Neuron (in vitro differentiated cells): ENCODE measurements around the gene PLEKHG4.

Source experiments
- H2AFZ ChIP-seq: one replicate; pipeline ENCODE4 v1.6.1; 2013; ENCODE audit warnings: low read depth, mild to moderate bottlenecking, inconsistent platforms, low read length, moderate library complexity
- H3K27me3 ChIP-seq: one replicate; pipeline ENCODE4 v1.6.1; 2013; ENCODE audit warnings: low read length; ENCODE audit not compliant: insufficient read depth
- H3K36me3 ChIP-seq: one replicate; pipeline ENCODE4 v1.6.1; 2013; ENCODE audit warnings: low read length; ENCODE audit not compliant: insufficient read depth
- H3K4me1 ChIP-seq: one replicate; pipeline ENCODE4 v1.6.1; 2013; ENCODE audit warnings: low read length; ENCODE audit not compliant: insufficient read depth
- H3K4me3 ChIP-seq: 2 replicates; pipeline ENCODE4 v1.5.1; 2013; ENCODE audit warnings: mild to moderate bottlenecking, low read length, moderate library complexity
- H3K9me3 ChIP-seq: one replicate; pipeline ENCODE4 v1.6.1; 2013; ENCODE audit warnings: low read length

The PLEKHG4 gene

DNA sequence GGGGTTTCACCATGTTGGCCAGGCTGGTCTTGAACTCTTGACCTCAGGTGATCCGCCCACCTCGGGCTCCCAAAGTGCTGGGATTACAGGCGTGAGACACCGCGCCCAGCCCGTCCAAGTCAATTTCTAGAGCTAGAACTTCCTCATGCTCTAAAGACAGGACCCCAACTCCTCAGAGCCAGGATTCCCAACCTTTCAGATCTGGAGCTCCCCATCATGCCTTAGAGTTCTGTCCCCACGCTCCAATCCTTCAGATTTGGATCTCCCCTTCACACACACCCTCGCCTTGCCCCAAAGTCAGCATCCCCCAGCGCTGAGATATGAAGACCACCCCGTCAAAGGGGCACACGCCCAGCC is 46.8 kb downstream of the PLEKHG4 start:
- Histone ChIP-seq H3K4me3 (peak overlapping the region; percentile 37), H3K4me1 (no peaks in the 10 kb centered on the region), H3K27me3 (peaks cover 4% of the 10 kb centered on the region)

DNA sequence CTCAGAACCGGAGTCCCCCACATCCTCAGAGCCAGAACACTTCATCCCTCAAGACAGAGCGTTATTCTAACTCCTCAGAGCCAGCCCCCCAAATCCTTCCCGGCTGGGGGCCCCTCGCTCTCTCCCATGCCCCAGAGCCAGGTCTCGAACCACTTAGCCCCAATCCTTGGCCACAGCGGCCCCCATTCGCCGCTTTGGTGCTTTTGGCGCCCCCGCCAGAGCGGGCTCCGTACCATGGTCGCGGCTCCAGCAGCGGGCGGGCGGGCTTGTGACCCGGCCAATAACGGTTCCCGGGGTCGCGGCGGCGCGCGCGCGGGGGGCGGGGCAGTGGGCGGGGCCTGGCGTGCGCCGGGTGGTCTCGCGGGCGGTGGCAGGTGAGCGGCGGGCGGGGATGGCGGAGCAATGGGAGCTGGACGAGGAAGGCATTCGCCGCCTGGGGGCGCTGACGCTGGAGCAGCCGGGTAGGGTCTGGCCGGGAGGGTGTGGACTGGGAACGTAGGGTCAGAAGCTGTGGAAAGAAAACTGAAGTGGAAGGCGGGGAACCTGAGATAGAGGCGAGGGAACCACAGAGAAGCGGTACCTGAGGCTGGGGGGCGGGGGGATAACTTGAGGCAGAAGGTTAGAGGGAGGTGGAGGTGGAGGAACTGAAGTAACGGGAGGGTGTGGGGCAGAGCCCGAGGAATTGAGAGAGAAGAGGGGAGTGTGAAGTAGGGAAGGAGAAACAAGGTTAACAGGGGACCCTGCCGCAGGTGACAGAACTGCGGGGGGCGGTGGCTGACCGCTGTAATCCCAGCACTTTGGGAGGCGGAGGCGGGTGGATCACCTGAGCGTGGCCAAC is 47.4 kb downstream of the PLEKHG4 start, which contains the start of the genes KCTD19 and LRRC36:
Gene KCTD19 (minus strand): TSS at position 270 of the 838 bp plus-strand sequence. CDS start 34 bp downstream, at position 236.
Gene LRRC36 (plus strand): TSS at position 344 of the 838 bp plus-strand sequence. CDS start 48 bp downstream, at position 392.
- H3K27me3 ChIP-seq = peaks cover 4% of the 10 kb centered on the region
- peak within 1 kb of the TSS; percentile 93 for H2AFZ ChIP-seq
- H3K36me3 ChIP-seq = no peaks in the 10 kb centered on the region
- no peaks in the 10 kb centered on the region for H3K4me1 ChIP-seq
- no peaks in the 10 kb centered on the region for H3K9me3 ChIP-seq
- H3K4me3 ChIP-seq = peak within 1 kb of the TSS; percentile 37

More for the DNA sequence above, 46.8 kb downstream of the PLEKHG4 start:
- Histone ChIP-seq H3K36me3 (no peaks in the 10 kb centered on the region), H3K9me3 (no peaks in the 10 kb centered on the region), H2AFZ (peak overlapping the region; percentile 93)

DNA sequence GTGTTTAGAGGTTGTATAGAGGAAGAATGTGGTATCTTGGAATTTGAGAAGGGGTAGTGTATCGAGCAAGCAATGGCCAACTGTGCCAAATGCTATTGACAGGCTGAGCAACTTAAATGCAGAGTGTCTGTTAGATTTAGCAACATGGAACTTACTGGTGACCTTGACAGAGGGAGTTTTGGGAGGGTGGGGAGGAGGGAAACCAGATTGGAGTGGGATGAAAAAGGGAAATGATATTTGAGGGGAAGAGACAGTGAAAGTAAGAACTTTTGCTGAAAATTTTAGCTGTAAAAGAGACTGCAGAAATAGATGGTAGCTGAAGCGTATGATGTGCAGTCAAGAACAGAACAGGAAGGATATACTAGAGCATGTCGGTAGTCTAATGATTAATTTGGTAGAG is 48.4 kb downstream of the PLEKHG4 start:
- Histone ChIP-seq H3K9me3 (no peaks in the 10 kb centered on the region), H3K4me1 (no peaks in the 10 kb centered on the region), H3K4me3 (no peak overlapping the region), H2AFZ (no peak overlapping the region), H3K27me3 (peaks cover 4% of the 10 kb centered on the region), H3K36me3 (no peaks in the 10 kb centered on the region)

DNA sequence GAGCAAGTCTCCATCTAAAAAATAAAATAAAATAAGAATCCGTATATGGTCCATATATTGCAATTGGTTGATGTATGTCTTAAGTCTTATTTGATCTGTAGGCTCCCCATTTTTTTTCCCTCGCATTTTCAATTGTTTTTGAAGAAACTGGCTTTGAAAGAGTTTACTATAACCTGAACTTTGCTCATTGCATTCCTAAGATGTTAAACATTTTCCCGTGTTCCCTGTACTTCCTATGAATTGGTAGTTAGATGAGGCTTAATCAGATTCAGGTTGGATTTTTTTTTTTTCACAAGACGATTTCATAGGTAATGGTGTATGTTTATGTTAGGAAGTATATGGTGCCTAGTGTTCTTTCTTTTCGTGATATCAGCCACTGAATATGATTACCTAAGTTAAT is 50.6 kb downstream of the PLEKHG4 start:
- Histone ChIP-seq H3K36me3 (no peaks in the 10 kb centered on the region), H3K27me3 (peaks cover under 1% of the 10 kb centered on the region), H3K9me3 (no peaks in the 10 kb centered on the region), H3K4me1 (no peaks in the 10 kb centered on the region), H3K4me3 (no peak overlapping the region), H2AFZ (no peak overlapping the region)

DNA sequence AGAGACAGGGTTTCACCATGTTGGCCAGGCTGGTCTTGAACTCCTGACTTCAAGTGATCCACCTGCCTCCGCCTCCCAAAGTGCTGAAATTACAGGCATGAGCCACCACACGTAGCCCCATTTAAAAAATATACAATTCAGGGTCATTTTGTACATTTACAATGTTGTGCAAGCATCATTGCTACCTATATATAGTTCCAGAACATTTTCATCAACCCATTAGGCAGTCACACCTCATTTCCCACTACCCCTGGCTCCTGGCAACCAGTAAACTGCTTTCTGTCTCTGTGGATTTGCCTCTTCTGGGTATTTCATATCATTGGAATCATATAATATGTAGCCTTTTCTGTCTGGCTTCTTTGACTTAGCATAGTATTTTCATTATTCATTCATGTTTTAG is 54.0 kb downstream of the PLEKHG4 start:
- Histone ChIP-seq H3K4me1 (no peaks in the 10 kb centered on the region), H2AFZ (no peak overlapping the region), H3K4me3 (no peak overlapping the region), H3K36me3 (no peaks in the 10 kb centered on the region), H3K9me3 (no peaks in the 10 kb centered on the region), H3K27me3 (no peaks in the 10 kb centered on the region)

DNA sequence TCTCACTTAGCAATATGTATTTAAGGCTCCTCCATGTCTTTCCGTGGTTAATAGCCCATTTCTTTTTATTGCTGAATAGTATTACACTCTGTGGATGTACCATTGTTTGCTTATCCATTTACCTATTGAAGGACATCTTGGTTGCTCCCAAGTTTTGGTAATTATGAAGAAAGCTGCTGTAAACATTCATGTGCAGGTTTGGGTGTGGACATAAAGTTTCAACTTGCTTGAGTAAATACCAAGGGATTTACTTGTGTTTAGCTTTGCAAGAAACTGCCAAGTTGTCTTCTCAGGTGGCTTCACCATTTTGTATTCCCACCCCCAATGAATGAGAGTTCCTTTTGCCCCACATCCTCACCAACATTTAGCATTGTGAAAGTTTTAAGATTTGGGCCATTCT is 56.8 kb downstream of the PLEKHG4 start:
- no peak overlapping the region for H2AFZ ChIP-seq
- no peak overlapping the region for H3K4me3 ChIP-seq
- H3K36me3 ChIP-seq = no peaks in the 10 kb centered on the region
- H3K27me3 ChIP-seq = no peaks in the 10 kb centered on the region
- H3K9me3 ChIP-seq = no peaks in the 10 kb centered on the region
- no peaks in the 10 kb centered on the region for H3K4me1 ChIP-seq

DNA sequence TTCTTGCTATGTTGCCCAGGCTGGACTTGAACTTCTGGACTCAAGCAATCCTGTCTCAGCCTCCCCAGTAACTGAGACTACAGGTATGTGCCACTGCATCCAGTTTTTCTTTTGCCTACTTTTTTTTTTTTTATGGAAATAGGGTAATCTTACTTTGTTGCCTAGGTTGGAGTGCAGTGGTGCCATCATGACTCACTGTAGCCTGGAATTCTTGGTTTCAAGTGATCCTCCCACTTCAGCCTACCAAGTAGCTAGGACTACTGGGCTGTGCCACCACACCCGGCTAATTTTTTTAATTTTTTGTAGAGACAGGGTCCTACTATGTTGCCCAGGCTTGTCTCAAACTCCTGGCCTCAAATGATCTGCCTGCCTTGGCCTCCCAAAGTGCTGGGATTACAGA is 57.3 kb downstream of the PLEKHG4 start:
- Histone ChIP-seq H3K36me3 (no peaks in the 10 kb centered on the region), H3K9me3 (no peaks in the 10 kb centered on the region), H3K27me3 (no peaks in the 10 kb centered on the region), H3K4me3 (no peak overlapping the region), H3K4me1 (no peaks in the 10 kb centered on the region), H2AFZ (no peak overlapping the region)
